ENCODE data around the gene FASN. TPM values are rescaled to one million over a fixed set of nuclear protein-coding genes. Genes with fewer than 3 reads are reported as not detected.

FASN gene
- total RNA-seq, 1 donor from 2014 or later, result 134 TPM

DNA sequence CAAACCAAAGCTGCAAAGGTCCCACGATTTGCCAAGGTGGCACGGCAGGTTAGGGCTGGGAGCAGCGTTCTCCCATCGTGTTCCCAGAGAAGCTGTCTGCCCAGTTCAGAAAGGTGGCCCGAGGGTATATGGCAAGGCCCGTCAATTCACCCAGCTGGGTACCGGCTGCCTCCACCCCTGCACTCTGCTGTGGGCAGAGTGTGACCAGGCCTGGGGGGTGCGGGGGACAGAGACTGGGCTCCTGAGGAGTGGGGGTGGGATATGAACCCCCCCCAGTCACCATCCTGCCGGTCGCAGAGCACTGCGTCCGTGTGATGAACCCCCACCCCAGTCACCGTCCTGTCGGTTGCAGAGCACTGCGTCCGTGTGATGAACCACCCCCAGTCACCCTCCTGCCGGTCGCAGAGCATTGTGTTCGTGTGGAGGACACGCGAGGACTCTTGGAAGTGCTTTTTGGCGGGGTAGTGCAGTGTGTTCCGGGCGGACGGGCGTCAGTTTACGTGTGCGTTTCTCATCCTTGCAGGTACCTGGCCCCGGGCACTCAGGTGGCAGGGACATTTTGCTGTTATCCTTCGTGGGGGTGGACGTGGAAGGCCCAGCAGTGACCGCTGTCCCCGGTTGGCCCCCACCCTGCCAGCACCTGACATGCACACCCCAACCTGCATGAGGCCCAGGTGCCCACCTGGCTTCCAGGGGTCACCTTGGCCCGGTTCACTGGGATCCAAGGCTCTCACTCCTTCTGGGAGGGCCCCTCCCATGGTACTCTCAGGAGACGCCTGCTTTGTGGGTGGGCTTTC is 2.7 kb upstream of the FASN start:
- H3K36me3 Mint-ChIP-seq (ENCODE audit: unreplicated experiment), result no peaks in the 10 kb centered on the region
- no peak for TF ChIP-seq CTCF (IDR thresholded peaks at IDR 0.05)
- H3K4me3 Mint-ChIP-seq (ENCODE audit: unreplicated experiment), result no peak overlapping the region
- peaks cover 29% of the 10 kb centered on the region for H3K4me1 Mint-ChIP-seq (ENCODE audit: unreplicated experiment)
- no peak for DNase-seq (ENCODE audit: extremely low spot score, unreplicated experiment)
- no peaks in the 10 kb centered on the region for H3K27me3 Mint-ChIP-seq (ENCODE audit: unreplicated experiment)
- no peaks in the 10 kb centered on the region for H3K9me3 Mint-ChIP-seq (ENCODE audit: unreplicated experiment)
- H3K27ac Mint-ChIP-seq (ENCODE audit: unreplicated experiment), result no peak overlapping the region

- no peak for TF ChIP-seq CTCF (IDR thresholded peaks at IDR 0.05)
- Mint-ChIP-seq H3K4me3 (ENCODE audit: unreplicated experiment) (peak overlapping the region; percentile 71), H3K27ac (ENCODE audit: unreplicated experiment) (peak overlapping the region; percentile 76), H3K27me3 (ENCODE audit: unreplicated experiment) (no peaks in the 10 kb centered on the region), H3K36me3 (ENCODE audit: unreplicated experiment) (no peaks in the 10 kb centered on the region), H3K4me1 (ENCODE audit: unreplicated experiment) (peaks cover 27% of the 10 kb centered on the region), H3K9me3 (ENCODE audit: unreplicated experiment) (no peaks in the 10 kb centered on the region)
- DNase-seq (ENCODE audit: extremely low spot score, unreplicated experiment), result no peak
Measured at GRCh38 chr17:82098939-82099763, 1.1 kb upstream of the FASN start.

DNA sequence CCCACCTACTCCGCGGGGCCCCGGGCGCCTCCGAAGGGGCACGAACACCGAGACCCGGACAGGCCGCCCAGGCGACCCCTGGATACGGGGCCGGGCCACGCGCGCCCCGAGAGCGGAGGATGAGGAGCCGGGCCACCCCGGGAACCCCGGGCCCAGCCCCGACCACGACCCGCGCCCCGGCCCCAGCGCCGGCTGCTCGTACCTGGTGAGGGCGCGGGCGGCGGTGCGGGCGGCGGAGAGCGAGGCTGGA is 192 bp downstream of the FASN start:
- no peak for TF ChIP-seq CTCF (IDR thresholded peaks at IDR 0.05)
- Mint-ChIP-seq H3K4me3 (ENCODE audit: unreplicated experiment) (peak overlapping the region; percentile 54), H3K9me3 (ENCODE audit: unreplicated experiment) (no peaks in the 10 kb centered on the region), H3K4me1 (ENCODE audit: unreplicated experiment) (peaks cover 25% of the 10 kb centered on the region), H3K36me3 (ENCODE audit: unreplicated experiment) (peaks cover 3% of the 10 kb centered on the region), H3K27ac (ENCODE audit: unreplicated experiment) (no peak overlapping the region), H3K27me3 (ENCODE audit: unreplicated experiment) (no peaks in the 10 kb centered on the region)
- DNase-seq (ENCODE audit: extremely low spot score, unreplicated experiment), result no peak

DNA sequence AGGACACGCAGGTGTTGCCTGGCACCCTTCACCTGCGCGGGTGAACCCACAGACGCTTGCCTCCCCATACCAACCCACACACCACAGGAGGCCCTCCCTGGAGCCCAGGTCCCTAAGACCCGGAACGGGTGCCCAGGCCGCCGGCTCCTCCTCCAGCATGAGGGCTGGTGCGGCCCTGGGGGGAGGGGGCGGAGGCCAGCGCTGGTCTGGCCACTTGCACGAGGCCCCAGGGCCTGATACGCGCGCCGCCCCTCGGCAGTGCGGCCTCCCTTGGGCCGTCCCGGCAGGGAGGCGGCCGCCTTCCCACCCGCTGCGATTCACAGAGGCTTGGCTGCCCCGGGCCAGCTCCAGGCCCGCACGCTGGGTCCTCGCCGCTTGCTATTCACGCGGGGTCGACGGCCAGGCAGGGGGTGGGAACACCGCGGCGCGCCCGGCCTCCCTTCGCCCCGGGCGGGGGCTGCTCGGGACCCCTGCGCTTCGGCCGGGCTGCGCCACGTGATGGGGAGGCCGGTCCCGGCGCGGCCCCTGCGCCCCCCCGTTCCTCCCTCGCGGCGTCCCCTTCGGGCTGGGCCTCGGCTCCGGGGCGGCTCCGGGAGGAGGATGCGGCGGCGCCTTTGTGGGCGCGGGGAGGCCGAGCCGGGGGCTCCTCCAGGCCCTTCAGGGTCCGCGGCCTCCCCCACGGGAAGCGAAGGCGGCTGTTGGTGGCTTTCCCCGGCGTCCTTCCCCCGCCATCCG is 685 bp downstream of the FASN start:
- no peaks in the 10 kb centered on the region for H3K27me3 Mint-ChIP-seq (ENCODE audit: unreplicated experiment)
- peaks cover 3% of the 10 kb centered on the region for H3K36me3 Mint-ChIP-seq (ENCODE audit: unreplicated experiment)
- no peak overlapping the region for H3K27ac Mint-ChIP-seq (ENCODE audit: unreplicated experiment)
- peaks cover 25% of the 10 kb centered on the region for H3K4me1 Mint-ChIP-seq (ENCODE audit: unreplicated experiment)
- H3K4me3 Mint-ChIP-seq (ENCODE audit: unreplicated experiment), result peak overlapping the region; percentile 67
- no peaks in the 10 kb centered on the region for H3K9me3 Mint-ChIP-seq (ENCODE audit: unreplicated experiment)
- DNase-seq (ENCODE audit: extremely low spot score, unreplicated experiment), result peak; percentile 91
- TF ChIP-seq CTCF (IDR thresholded peaks at IDR 0.05), result no peak

All from osteocyte (in vitro differentiated cells).